CD4-positive, CD25-positive, alpha-beta regulatory T cell (primary cell): ENCODE measurements around the gene CPXM2. TPM values are rescaled to one million over a fixed set of nuclear protein-coding genes. Genes with fewer than 3 reads are reported as not detected.
A peak's percentile ranks its signal among the peaks of the same experiment; 100 is the strongest.

Experiments used
- ATAC-seq, 2 donors: fragments of 150-1000 bp; cut with Tn5 transposase; one replicate each; pipeline ENCODE4 v1.10.0; 2021; ENCODE audit warnings: low read depth in 2 of 2, moderate number of reproducible peaks in 2 of 2, moderate library complexity in 1 of 2
- DNase-seq, 3 donors: peaks; one replicate each; pipeline versions ENCODE4 v3.0.0 to v3.0.0-alpha.2; 2012 to 2022; ENCODE audit warnings: mixed read lengths in 1 of 3
- H3K27ac ChIP-seq: one replicate; pipeline ENCODE4 v1.7.0; 2013; ENCODE audit warnings: mild to moderate bottlenecking, low read length; ENCODE audit not compliant: insufficient read depth, poor library complexity, severe bottlenecking
- H3K27me3 ChIP-seq: one replicate; pipeline ENCODE4 v1.7.0; 2013; ENCODE audit warnings: low read length; ENCODE audit not compliant: control insufficient read depth, insufficient read depth
- H3K36me3 ChIP-seq: one replicate; pipeline ENCODE4 v1.7.0; 2013; ENCODE audit warnings: mild to moderate bottlenecking, low read length, moderate library complexity; ENCODE audit not compliant: control insufficient read depth, insufficient read depth
- H3K4me1 ChIP-seq: 2 replicates; pipeline ENCODE4 v1.7.0; 2013; ENCODE audit warnings: mild to moderate bottlenecking, low read length; ENCODE audit not compliant: insufficient read depth, control insufficient read depth, poor library complexity, severe bottlenecking
- H3K4me3 ChIP-seq: one replicate; pipeline ENCODE4 v1.7.0; 2013; ENCODE audit warnings: low read depth, mild to moderate bottlenecking, low read length, moderate library complexity
- H3K9me3 ChIP-seq, 2 experiments: 1 replicate in 1 of 2; 2 replicates in 1 of 2; pipeline ENCODE4 v1.7.0; 2013; ENCODE audit warnings: low read length in 2 of 2, mild to moderate bottlenecking in 1 of 2, moderate library complexity in 1 of 2; ENCODE audit not compliant: control insufficient read depth in 2 of 2
- H3K27ac Mint-ChIP-seq, 3 donors: one replicate each; pipeline ENCODE4 v1.8.0; 2020 to 2022; ENCODE audit warnings: mild to moderate bottlenecking in 3 of 3, mixed read lengths in 3 of 3, moderate library complexity in 2 of 3
- H3K27me3 Mint-ChIP-seq: one replicate; pipeline ENCODE4 v1.8.0; 2022; ENCODE audit warnings: mild to moderate bottlenecking, mixed read lengths
- H3K36me3 Mint-ChIP-seq: one replicate; pipeline ENCODE4 v1.8.0; 2020; ENCODE audit warnings: mixed read lengths
- H3K4me1 Mint-ChIP-seq, 4 donors: one replicate each; pipeline ENCODE4 v1.8.0; 2020 to 2022; ENCODE audit warnings: mixed read lengths in 4 of 4, mild to moderate bottlenecking in 1 of 4
- H3K4me3 Mint-ChIP-seq, 4 donors: one replicate each; pipeline ENCODE4 v1.8.0; 2020 to 2022; ENCODE audit warnings: mild to moderate bottlenecking in 4 of 4, mixed read lengths in 4 of 4, moderate library complexity in 3 of 4
- H3K9me3 Mint-ChIP-seq, 7 donors: one replicate each; pipeline ENCODE4 v1.8.0; 2020 to 2022; ENCODE audit warnings: mixed read lengths in 7 of 7, mild to moderate bottlenecking in 3 of 7, moderate library complexity in 2 of 7
- polyA plus RNA-seq, 4 donors: library from polyadenylated mRNA; unstranded; fragments of 300-500 nt; fragmentation: Illumina TruSeq; gene quantifications; one replicate each; pipeline ENCODE4 v1.2.3, GENCODE V29; 2021
- total RNA-seq: library from RNA; stranded (reverse); gene quantifications from one replicate; pipeline ENCODE4 v1.2.3, GENCODE V29; 2022

CPXM2 gene
- total and polyA plus RNA-seq, 5 donors from 2014 or later = not detected

DNA sequence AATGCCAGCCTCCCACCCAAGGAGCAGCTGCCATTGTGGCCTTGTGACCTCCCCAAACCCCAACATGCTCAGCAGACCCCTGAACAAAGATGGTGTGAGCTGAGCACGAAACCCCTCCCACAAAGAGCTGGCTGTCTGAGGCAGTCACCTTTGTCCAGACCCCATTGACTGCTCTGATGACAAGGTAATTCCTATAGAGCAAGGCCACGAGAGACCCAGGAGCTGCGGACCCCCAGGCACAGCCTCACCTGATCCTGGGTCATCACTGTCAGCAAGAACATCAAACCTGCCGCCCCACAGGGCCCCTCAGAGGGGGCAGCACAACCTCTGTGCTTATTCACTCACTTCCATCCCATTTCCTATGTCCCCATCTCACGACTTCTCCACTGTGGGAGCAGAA, 102.6 kb downstream of the CPXM2 start:
- Histone ChIP-seq H3K9me3 (no peaks in the 10 kb centered on the region), H3K36me3 (no peaks in the 10 kb centered on the region), H3K4me1 (no peaks in the 10 kb centered on the region), H3K27me3 (no peaks in the 10 kb centered on the region), H3K27ac (no peak overlapping the region), H3K4me3 (no peak overlapping the region)
- ATAC-seq = no peak
- no peak for DNase-seq
- Mint-ChIP-seq H3K4me3 (no peak overlapping the region), H3K27ac (no peak overlapping the region), H3K36me3 (no peaks in the 10 kb centered on the region), H3K27me3 (no peaks in the 10 kb centered on the region), H3K9me3 (peaks cover 0 to 3% (median 0%) of the 10 kb centered on the region in 7 donors), H3K4me1 (no peaks in the 10 kb centered on the region)

DNA sequence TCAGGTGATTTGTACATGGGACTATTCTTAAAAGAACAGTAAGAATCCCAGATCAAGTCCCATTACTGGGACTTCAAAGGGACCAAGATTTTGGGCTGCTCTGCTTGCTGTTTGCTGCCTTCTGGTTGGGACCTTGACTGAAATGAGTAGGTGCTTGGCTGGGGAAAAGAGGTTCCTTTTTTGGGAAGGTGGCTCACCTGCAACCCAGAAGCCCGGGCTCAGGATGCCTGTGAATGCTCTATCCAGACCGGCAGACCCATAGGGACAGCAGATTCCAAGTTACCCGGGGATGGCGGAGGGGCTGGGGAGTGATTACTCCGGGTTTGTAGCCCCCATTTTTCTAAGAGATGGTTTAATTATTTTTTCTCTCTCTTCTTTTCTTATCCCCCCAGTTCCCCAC, 104.0 kb downstream of the CPXM2 start:
- Histone ChIP-seq H3K4me3 (no peak overlapping the region), H3K36me3 (no peaks in the 10 kb centered on the region), H3K27ac (no peak overlapping the region), H3K4me1 (no peaks in the 10 kb centered on the region), H3K27me3 (no peaks in the 10 kb centered on the region), H3K9me3 (no peaks in the 10 kb centered on the region)
- Mint-ChIP-seq H3K27me3 (no peaks in the 10 kb centered on the region), H3K27ac (no peak overlapping the region), H3K9me3 (peaks cover 0 to 3% (median 0%) of the 10 kb centered on the region in 7 donors), H3K4me1 (no peaks in the 10 kb centered on the region), H3K4me3 (no peak overlapping the region), H3K36me3 (no peaks in the 10 kb centered on the region)
- DNase-seq (no peak), ATAC-seq (no peak)

DNA sequence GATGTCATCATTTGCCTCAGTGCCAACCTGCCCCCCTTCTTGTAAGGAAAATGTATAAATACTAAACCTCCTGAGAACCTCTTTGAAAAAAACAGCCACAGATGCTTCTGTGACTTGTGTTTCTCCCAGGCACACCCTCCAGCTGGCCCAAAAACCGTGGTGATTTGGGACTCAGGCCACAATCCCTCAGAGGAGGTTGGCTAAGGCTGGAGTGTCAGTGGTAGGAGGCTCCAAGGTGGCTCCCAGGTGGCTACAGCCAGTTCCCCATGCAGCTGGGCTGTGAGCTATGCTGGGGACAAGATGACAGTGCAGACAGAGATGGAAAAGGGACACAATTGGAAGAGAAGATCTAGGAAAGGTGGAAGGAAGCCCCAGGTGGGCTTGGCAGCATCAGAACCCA, 104.7 kb downstream of the CPXM2 start:
- no peaks in the 10 kb centered on the region for H3K27me3 ChIP-seq
- H3K4me3 ChIP-seq = no peak overlapping the region
- H3K27me3 Mint-ChIP-seq = no peaks in the 10 kb centered on the region
- no peak overlapping the region for H3K4me3 Mint-ChIP-seq
- H3K27ac Mint-ChIP-seq = no peak overlapping the region
- no peaks in the 10 kb centered on the region for H3K9me3 ChIP-seq
- H3K4me1 Mint-ChIP-seq = no peaks in the 10 kb centered on the region
- H3K36me3 Mint-ChIP-seq = no peaks in the 10 kb centered on the region
- ATAC-seq (no peak), DNase-seq (no peak)
- H3K4me1 ChIP-seq = no peaks in the 10 kb centered on the region
- no peaks in the 10 kb centered on the region for H3K36me3 ChIP-seq
- H3K27ac ChIP-seq = no peak overlapping the region
- peaks cover 0 to 3% (median 0%) of the 10 kb centered on the region in 7 donors for H3K9me3 Mint-ChIP-seq

DNA sequence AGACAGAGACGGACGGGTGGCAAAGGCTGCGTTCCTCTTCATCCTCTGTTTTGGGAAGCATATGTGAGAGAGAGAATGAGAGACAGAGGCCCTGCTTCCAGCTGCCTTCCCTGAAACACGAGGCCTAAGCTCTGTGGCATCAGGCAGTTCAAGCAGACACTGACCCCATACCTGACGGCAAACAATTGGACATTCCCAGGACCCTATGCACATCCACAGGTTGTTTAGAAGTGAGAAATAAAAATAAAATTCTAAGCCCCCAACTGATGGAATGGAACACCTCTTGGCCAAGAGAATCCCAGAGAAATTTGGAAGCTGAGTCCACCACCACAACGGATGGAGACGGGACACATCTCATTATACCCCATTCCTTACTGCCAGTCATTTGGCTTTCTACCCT, 105.3 kb downstream of the CPXM2 start:
- Histone ChIP-seq H3K4me3 (no peak overlapping the region), H3K9me3 (no peaks in the 10 kb centered on the region), H3K4me1 (no peaks in the 10 kb centered on the region), H3K36me3 (no peaks in the 10 kb centered on the region), H3K27ac (no peak overlapping the region), H3K27me3 (no peaks in the 10 kb centered on the region)
- Mint-ChIP-seq H3K36me3 (no peaks in the 10 kb centered on the region), H3K4me1 (no peaks in the 10 kb centered on the region), H3K4me3 (no peak overlapping the region), H3K27me3 (no peaks in the 10 kb centered on the region), H3K9me3 (peaks cover 0 to 3% (median 0%) of the 10 kb centered on the region in 7 donors), H3K27ac (peak overlapping the region in 1 of 3 donors; percentile 5)
- ATAC-seq (no peak), DNase-seq (no peak)

DNA sequence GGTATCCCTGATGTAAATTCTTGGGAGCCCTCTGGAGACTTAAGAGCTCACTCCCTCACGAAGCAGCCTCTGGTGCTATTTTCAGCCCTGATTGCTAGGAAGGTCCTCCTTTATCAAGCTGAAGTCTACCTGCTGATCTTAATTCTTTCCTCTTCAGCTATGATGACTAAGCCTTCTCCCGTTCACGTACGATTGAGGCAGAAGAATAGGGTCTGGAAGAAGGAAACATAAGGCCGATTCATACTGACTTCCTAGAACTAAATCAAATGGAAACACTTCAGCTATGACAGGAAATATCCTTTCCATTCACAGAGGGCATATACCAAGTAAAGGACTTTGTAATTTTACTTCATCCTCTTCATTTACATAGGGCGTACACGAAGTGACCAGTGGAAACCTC, 107.0 kb downstream of the CPXM2 start:
- Mint-ChIP-seq H3K36me3 (no peaks in the 10 kb centered on the region), H3K27me3 (no peaks in the 10 kb centered on the region), H3K4me3 (no peak overlapping the region), H3K9me3 (peaks cover 0 to 3% (median 0%) of the 10 kb centered on the region in 7 donors), H3K27ac (no peak overlapping the region), H3K4me1 (no peaks in the 10 kb centered on the region)
- H3K36me3 ChIP-seq = no peaks in the 10 kb centered on the region
- H3K4me1 ChIP-seq = no peaks in the 10 kb centered on the region
- ATAC-seq = no peak
- H3K4me3 ChIP-seq = no peak overlapping the region
- no peaks in the 10 kb centered on the region for H3K9me3 ChIP-seq
- peaks cover 4% of the 10 kb centered on the region for H3K27me3 ChIP-seq
- no peak for DNase-seq
- H3K27ac ChIP-seq = no peak overlapping the region

- Histone ChIP-seq H3K27ac (no peak overlapping the region), H3K4me3 (no peak overlapping the region), H3K9me3 (no peaks in the 10 kb centered on the region), H3K36me3 (no peaks in the 10 kb centered on the region), H3K27me3 (peaks cover 4% of the 10 kb centered on the region), H3K4me1 (no peaks in the 10 kb centered on the region)
- H3K9me3 Mint-ChIP-seq = peaks cover 0 to under 1% (median 0%) of the 10 kb centered on the region in 7 donors
- no peak for ATAC-seq
- H3K4me1 Mint-ChIP-seq = no peaks in the 10 kb centered on the region
- no peaks in the 10 kb centered on the region for H3K36me3 Mint-ChIP-seq
- no peak overlapping the region for H3K4me3 Mint-ChIP-seq
- no peak for DNase-seq
- no peak overlapping the region for H3K27ac Mint-ChIP-seq
- no peaks in the 10 kb centered on the region for H3K27me3 Mint-ChIP-seq
Observed at GRCh38 chr10:123784216-123784615, 107.4 kb downstream of the CPXM2 start.

- ATAC-seq = no peak
- Histone ChIP-seq H3K36me3 (no peaks in the 10 kb centered on the region), H3K4me3 (no peak overlapping the region), H3K27me3 (peaks cover 4% of the 10 kb centered on the region), H3K9me3 (no peaks in the 10 kb centered on the region), H3K27ac (no peak overlapping the region), H3K4me1 (no peaks in the 10 kb centered on the region)
- Mint-ChIP-seq H3K9me3 (no peaks in the 10 kb centered on the region), H3K4me3 (no peak overlapping the region), H3K27me3 (no peaks in the 10 kb centered on the region), H3K27ac (no peak overlapping the region), H3K4me1 (no peaks in the 10 kb centered on the region), H3K36me3 (no peaks in the 10 kb centered on the region)
- no peak for DNase-seq
Observed at GRCh38 chr10:123783296-123783695, 108.3 kb downstream of the CPXM2 start.

DNA sequence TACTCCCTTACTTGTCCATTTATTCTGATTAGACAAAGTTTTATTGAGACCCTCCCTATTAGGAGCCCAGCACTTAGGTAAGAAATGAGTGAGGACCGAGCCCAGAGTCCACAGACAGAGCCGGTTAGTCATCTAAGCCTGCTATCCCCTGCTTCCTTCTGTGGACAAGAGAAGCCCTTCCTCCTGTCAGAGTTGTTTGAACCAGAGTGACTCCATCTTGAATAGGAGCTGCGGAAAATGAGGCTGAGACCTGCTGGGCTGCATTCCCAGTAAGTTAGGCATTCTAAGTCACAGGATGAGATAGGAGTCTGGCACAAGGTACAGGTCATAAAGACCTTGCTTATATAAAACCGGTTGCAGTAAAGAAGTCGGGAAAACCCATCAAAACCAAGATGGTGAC, 109.1 kb downstream of the CPXM2 start:
- H3K9me3 ChIP-seq = no peaks in the 10 kb centered on the region
- no peaks in the 10 kb centered on the region for H3K36me3 Mint-ChIP-seq
- no peak overlapping the region for H3K4me3 ChIP-seq
- no peaks in the 10 kb centered on the region for H3K36me3 ChIP-seq
- H3K4me3 Mint-ChIP-seq = no peak overlapping the region
- H3K9me3 Mint-ChIP-seq = peaks cover 0 to 3% (median 0%) of the 10 kb centered on the region in 7 donors
- H3K27me3 ChIP-seq = peaks cover 4% of the 10 kb centered on the region
- DNase-seq = no peak
- H3K4me1 Mint-ChIP-seq = no peaks in the 10 kb centered on the region
- H3K27ac Mint-ChIP-seq = no peak overlapping the region
- no peak overlapping the region for H3K27ac ChIP-seq
- H3K4me1 ChIP-seq = no peaks in the 10 kb centered on the region
- no peak for ATAC-seq
- no peaks in the 10 kb centered on the region for H3K27me3 Mint-ChIP-seq
